HG02970 (cell line): ENCODE data around the gene PAPPA2.
A peak's percentile ranks its signal among the peaks of the same experiment; 100 is the strongest.

Experiments
- ATAC-seq: cut with Tn5 transposase; IDR thresholded peaks from one replicate; pipeline ENCODE4 v1.9.1; 2021; ENCODE audit warnings: mild to moderate bottlenecking, moderate library complexity, moderate number of reproducible peaks; ENCODE audit not compliant: unreplicated experiment, low FRiP score

The PAPPA2 gene

DNA sequence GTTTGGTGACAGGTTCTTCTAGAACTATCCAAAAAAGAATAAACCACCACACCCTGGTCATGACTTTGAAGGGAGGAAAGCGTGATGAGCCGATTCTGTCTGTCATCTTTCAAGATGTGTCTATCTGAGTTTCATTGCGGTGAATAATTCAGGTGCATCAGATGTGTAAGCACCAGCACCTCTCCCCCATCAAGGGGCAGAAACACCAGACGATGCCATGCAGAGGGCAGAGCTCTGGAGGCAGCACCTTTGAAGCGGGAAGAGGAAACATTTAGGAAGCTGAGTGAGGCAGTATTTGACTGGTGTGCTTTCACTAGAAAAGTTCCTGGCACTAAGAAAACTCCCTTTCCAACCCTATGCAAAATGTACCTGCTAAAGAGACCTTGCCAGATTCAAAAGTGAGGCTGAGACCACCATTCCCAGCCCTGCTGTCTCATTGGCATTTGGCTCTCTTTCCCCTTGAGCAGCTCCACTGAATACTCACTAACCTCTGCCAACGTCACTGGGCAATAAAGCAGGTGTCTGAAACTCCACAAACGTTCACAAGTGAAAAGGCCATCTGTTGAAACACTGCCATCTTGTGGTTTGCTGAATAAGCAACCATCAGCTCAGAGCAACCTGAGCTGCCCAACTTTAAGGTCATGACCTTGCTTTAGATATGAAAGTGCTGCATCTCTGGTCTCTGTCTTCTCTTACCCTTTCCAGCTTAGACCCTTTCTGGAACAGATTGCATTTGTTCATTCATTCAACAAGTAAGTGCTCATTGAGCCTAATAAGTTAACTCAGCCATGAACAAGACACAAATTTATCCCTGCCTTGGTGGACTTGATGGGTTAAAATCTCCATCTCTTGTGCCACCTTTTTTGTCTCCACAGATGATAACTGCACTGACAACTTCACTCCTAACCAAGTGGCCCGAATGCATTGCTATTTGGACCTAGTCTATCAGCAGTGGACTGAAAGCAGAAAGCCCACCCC, 228.6 kb downstream of the PAPPA2 start:
- ATAC-seq = peak; percentile 70

DNA sequence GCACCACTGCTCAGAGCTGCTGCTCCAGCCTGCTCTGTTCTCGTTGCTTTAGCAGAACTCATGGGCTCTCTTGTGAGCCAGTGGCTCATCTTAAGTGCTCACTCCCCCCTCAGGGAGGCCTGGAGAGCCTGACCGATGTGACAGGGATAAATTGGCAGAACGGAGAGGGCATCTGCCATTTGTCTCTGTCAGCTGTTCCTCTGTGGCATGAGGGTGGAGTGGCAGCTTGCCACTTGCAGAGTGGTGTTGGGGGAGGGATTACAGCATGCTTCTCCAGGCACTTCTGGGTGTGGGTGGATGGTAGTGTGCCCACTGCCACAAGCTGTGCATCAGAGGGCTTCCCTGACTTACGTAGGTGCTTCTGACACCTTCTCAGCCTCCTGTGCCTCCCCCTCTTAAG, 229.5 kb downstream of the PAPPA2 start:
- ATAC-seq = no peak

DNA sequence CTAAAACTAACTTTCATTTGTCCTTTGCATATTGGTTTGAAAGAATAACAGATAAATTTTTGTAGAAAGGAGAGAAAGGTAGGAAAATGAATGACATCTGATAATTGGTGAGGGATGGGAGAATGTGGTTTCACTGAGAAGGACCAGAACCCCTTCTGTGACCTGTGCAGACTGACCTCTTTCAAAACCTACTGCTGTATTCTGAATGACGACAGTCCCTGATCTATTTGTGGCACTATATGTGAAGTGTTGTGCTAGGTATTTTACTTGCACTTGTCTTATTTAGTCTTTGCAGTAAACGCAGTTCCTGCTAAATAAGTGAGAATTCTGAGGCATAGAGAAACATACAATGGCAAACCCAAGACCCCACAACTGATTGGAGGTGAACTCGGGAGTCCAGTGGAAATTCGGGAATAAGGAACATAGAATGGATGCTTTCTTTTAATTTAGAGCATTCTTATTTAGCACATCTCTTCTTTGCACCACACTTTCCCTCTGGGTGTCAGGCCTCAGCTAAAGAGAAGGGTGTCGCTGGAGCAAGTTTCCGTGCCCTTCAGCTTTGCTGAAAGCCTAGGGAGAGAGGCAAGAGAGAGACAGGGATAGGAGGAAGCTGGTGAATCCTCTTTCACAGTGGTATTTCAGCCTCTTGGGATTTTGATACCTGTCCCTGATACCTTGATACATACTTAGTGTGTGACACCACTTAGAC, 230.2 kb downstream of the PAPPA2 start:
- ATAC-seq = no peak

DNA sequence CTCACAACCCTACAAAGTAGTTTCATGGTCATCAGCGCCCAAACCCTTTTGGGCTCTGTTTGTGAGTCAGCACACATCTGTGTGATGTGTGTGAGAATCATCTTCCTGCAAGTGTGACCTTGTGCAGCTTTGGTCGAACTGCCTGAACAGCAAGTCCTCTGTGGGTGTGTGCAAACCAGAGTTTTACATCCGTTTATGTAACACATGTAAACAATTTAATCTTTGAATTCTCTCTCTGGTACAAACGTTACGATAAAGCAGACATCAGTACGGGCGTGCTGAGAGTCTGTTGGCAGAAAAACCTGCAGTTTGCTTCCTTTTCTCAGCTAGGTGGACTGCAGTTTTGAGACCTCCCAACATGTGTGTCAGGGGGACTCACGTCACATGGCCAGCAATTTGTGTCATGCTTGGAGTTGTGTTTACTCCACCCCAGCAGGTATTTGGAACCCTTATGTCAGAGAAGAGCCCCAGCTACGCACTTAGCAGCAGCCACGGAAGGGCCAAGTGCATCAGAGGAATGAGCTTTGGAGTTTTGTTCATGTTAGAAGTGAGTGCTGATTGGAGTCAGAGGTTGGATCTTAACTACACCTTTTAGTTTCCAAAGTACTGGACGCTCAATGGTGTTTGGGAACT, 230.8 kb downstream of the PAPPA2 start:
- no peak for ATAC-seq

DNA sequence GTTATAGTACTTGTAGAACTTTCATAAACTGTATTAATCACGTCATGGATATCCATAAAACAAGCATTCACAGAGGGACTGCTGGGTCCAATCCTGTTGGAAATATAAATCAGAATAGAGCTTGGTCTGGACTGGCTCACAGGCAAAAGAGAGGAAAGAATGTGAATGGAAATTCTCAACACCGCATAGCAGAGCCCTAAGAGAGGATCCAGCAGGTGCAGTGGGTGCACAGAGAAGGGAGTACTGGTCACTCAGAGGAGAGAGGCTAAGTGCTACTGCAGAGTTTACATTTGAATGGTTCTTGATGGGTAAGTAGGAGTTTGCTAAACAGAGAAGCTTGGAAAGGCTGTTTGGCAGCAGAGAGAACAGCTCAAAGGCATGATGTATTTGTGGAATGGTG, 231.7 kb downstream of the PAPPA2 start:
- no peak for ATAC-seq

DNA sequence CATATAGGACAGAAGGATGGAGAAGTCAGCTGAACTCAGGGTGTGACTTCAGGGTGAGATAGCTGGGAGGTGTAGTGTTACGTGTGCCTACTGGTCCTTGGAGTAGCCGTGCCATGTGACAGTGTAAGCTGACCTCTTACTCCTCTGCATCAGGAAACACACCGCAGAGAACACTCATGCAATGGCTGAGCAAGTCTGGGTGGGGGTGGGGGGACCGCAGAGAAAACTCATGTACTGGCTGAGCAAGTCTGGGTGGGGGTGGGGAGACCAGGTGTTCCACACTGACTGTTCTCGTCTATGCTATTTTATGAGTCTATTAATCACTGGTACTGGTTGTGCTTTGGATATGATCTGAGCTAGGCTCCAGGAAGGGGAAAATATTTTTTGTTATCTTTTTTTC, 233.1 kb downstream of the PAPPA2 start:
- no peak for ATAC-seq

DNA sequence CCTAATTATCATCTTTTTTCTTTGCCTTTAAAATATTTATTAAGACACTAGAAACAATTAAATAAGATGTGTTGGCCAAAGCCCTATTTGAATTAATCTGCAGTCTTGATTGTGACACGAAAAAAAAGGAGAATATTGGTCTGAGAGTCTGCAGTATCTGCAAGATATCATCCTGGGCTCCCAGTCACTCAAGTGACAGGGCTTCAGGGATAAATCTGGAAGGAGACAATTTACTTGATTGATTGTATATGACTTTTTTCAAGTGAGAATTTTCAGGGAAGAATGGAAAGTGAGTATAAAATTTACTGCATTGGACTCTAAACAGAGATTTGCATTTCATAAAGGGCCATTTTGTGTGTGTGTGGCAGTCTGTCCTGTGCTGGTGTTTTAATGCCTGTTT, 233.7 kb downstream of the PAPPA2 start:
- no peak for ATAC-seq

DNA sequence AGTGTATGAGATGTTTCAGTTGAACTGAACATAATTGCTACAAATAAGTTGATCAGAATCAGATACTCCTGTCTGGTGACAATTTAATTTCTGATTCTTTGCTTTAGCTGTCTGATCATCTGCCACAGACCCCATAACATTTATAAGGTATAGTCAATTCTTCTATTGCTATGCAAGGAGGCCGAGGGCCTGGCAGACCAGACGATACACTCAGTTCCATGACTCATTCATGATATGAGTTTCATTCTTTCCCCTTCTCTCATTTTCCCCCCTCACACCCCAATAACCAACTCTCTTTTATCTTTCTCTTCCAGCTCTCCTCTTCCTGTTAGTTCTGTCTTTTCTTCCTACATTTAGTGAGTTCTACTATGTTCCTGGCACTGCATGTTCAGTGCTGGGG, 236.8 kb downstream of the PAPPA2 start:
- ATAC-seq = no peak

DNA sequence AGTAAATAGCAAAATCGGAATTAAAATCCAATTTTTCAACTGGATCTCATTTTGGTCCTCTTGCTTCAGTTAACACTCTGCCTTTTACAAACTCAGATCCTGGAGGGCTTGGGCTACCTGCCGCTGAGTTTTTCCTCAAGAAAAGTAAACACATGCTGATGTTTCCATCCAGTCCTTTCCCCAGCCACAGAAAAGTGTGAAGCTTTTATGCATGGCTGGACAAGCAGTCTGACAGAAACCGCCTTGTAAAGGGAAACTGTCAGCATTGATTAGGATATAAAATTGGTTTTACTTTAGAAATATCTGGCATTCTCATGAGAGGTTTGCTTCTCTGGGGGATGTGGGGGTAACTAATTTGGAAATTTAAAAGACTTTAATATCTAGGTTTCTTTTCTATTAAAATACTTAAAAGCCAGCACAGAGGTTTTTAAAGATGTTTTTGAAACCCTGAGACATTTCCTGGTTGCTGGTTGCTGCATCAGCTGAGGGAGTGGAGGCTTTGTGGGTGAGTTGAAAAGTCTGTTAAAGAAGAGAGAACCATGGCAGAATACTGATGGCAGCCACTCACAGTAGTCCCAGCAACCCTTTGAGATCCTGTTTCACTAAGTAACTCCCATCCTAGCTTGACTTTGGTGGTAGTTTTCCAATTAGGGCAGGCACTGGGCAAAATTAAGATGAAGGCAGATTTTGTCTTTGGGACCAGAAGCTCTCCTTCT, 238.3 kb downstream of the PAPPA2 start:
- ATAC-seq = no peak

DNA sequence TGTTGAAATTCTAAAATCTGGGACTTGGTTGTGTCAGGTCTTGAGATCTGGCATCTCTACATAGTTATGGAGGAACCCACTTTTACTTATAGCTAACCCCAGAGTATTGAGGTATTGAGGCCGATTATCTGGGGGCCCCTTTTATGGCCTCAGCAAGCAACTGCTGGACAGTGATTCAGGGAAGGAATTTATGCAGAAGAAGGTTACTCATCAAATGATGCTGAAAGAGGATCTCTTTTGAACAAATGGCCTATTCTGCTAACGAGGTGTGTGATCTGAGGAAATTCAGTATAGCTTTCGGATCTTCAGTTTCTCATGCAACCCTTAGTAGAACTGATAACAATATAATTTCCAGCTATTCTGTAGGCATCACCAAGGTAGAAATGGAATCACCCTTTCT, 239.9 kb downstream of the PAPPA2 start:
- no peak for ATAC-seq

DNA sequence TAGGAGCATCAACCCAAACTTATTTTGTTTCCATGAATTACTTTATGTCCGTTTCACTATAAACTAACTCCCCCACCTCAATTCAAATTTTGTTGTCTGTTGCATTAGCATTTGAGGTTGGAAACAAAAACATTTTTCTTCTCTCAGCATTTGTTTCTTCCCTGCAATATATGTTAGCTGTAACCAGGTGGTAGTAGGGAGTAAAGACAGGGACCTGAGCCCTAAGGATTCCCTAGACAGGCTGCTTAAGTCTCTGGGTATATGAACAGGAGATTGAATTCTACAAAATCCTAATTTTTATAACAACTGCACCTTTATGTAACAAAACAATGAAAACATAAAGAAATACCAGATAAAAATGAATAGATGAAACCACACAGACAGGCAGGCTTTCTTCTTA, 242.6 kb downstream of the PAPPA2 start:
- no peak for ATAC-seq

DNA sequence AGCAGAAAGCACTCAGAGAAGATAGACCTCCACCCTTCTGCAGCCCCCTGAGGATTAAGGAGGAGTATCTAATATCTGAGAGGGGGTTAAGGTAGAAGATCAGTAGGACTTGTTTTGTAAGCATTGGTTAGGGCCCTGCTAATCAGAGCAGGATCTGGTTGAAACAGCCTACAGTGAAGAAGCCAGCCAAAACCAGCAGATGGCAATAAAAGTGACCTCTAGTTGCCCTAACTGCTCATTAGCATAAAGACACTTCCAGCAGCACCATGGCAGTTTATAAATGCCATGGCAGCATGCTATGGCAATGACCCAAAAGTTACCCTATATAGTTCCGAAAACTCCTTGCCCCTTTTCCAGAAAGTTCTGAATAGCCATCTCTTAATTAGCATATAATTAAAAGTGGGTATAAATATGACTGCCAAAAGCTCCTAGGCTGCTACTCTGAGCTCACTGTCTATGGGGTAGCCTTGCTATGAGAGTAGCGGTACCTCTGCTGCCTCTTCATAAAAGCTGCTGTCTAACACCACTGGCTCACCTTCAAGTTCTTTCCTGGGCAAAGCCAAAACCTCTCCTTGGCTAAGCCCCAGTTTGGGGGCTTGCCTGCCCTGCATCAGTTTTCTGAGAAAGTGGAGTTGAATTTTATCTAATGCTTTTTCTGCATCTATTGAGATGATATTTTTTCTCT, 254.2 kb downstream of the PAPPA2 start:
- no peak for ATAC-seq

DNA sequence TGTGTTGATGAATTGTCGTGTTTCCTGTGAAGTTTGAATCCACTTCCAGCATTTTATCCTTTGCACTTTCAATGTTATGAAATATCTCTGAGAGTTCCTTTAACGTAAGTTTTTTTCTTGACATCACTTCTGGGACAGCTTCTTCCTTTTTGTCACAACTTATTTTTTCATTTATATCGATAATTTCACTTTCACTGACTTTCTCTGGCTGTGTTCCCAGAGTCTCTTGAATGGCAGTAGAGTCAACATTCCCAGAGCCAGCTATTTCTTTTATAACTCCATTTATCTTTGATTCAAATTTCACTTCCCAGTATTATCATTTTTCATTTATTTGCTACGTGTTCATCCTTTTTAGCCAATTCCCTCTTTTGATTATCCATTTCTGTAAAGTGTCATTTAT, 256.5 kb downstream of the PAPPA2 start:
- no peak for ATAC-seq

DNA sequence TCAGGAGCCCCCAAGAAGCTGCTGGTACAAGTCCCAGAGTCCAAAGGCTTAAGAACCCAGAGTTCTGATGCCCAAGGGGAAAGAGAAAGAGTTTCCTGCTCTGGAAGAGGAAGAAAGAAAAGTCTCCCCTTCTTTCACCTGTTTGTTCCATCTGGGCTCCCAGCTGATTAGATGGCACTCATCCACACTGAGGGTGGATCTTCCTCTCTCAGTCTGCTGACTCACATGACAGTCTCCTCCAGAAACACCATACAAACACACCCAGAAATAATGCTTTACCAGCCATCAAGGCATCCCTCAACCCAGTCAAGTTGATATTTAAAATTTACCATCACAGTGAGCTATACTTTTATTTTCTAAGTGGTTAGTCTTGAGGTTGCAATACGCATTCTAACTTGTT, 257.9 kb downstream of the PAPPA2 start:
- ATAC-seq = no peak

DNA sequence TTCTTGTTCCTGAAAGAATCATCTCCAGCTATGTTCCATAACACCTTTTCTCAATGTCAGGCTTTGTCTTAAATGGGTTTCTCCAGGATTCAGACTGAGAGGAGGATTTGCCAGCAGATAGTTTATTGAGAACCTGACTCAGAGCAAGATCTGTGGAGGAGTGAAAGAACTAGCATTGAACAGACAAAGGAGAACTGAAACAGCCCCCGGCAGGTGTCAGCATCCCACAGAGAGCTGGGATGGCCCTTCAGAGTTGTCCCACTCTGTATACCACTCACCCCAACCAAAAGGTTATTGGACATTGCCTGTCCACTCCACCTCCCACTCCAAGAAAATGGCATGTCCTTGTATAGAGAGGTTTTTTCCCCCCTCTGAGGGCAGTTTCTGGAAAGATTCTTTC, 270.7 kb downstream of the PAPPA2 start:
- no peak for ATAC-seq

DNA sequence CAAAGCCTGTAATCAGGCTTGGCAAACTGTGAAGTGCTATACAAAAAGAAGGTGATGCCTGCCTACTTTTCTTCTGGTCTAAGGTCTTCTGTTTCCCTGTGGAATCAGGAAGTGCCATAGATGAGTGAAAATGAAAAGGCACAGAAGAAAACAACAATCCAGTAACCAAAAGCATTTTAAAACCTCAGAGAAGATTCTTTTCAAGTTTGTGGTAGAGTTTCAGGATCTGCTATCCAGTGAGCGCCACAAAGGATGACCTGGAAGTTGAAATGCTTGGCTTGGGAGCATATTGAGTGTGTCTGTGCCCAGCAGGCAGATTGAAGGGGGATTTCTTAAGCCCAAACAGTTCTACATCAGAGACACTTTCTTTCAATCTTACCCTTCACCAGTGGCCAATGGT, 272.2 kb downstream of the PAPPA2 start:
- no peak for ATAC-seq

DNA sequence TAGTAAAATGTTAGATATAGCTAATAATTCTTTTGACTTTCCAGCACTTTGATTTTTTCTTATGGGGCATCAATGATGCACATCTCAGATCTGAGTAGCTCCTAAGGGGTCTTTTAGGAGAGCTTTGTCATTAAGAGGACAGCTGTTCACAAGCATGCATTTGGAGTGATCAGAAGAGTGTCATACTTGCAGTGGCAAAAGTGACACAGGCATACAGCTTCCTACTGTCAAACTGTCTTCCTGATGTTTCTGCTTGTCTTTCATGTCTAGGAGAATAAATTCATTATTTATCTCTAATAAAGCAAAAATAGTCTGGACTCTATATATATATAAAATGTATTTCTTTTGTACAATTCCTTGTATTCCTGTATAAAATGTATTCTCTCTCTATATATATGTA, 273.0 kb downstream of the PAPPA2 start:
- no peak for ATAC-seq

DNA sequence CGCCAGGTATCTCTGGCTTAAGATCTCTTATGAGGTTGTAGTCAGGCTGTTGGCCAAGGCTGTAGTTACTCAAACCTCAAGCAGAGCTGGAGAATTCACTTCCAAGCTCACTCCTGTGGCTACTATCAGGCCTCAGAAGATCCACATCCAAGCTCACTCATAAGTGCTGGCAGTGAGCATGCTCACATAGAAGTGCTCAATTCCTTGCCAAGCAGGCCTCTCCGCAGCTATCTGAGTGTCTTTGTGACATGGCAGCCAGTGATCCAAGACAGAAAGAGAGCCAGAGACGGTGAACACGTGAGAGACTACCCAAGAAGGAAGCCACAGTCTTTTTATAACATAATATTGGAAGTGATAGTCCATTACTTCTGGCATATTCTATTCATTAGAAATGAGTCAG, 278.2 kb downstream of the PAPPA2 start:
- no peak for ATAC-seq

DNA sequence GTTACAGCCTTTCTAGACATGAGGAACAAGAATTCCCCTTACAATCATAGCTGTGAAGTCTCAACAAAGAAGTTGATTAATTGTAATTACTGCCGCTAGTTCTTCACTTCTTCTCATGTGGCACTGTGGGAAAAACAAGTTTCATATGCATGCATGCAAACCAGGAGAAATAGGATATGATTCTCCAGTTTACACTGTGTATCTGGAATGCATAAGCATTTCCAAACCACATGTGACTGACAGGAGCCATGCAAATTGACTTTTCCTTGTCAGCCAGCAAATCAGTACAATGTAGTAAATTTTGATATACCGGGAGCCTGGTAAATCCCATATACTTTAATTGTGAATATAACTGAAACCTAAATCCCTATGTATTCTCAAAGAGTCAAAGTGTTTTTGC, 279.3 kb downstream of the PAPPA2 start:
- ATAC-seq = no peak

DNA sequence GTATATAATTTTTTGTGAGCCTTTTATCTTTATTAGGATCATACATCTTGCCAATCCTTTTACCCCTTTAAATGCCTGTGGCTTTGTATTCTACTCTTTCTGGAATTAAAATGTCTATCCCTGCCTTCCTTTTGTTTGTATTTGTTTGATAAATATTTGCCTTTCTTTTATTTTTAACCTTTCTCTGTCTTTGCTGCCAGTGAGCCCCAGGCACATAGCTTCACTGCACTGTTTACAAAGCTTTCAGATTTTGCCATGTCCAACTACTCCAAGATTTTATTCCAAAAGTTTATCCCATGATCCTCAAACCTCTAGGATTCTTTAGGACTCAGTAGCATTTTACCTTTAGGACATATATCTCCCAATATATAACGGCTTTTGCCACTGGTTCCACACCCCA, 281.2 kb downstream of the PAPPA2 start:
- no peak for ATAC-seq
